HG03280 (cell line): Measurements from ENCODE around the gene HMHB1.
"Not testable (repeated sequence)": the region's sequence is repeated elsewhere in the genome, so short reads cannot be mapped to it uniquely, and the experiment has no call there.

Source experiments
- ATAC-seq: cut with Tn5 transposase; IDR thresholded peaks from one replicate; pipeline ENCODE4 v1.9.1; 2021; ENCODE audit warnings: mild to moderate bottlenecking, moderate library complexity; ENCODE audit not compliant: unreplicated experiment

HMHB1 gene

GRCh38 chr5:143801252-143801939 is 10.6 kb upstream of the HMHB1 start:
- no peak for ATAC-seq

DNA sequence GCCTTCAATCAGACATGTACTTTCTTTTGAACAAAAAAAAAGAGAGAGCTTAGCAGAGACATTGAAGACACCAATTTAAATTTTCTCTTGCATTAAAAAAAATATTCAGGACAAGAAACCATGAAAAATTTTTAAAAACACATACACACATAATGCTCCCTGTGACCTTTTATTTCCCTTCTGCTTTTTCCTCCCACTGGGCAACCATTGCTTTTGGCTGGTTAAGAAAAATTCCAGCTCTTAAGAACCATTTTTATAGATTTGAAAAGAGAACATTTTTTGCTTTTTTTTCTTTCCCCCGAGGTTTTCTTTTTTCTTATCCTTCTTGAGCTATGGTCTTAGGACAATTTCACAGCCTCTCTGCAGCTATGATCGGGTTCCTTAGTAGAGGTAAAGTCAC is 6.1 kb upstream of the HMHB1 start:
- no peak for ATAC-seq

DNA sequence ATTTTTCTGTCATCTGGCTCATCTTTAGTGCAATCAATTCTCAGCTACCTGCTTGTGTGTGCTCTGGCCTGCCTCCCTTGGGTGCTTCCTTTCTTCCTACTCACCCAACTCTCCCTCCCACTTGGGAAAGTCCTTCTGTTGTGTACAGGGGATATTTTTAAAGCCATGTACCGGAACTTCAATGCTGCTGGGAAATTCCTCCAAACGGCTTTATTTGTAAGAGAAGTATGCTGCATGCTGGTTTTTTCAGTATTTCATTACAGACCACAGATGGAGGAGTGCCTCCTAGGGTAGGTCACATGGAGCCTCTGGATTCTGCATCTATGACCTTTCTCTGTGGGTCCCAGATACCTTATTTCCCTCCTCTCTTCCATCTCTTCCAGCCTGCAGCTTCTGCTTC is 5.4 kb upstream of the HMHB1 start:
- ATAC-seq = no peak

- ATAC-seq = no peak
Observed at GRCh38 chr5:143807401-143807800, 4.6 kb upstream of the HMHB1 start.

GRCh38 chr5:143816370-143816769 is 4.4 kb downstream of the HMHB1 start:
- not testable (repeated sequence) for ATAC-seq

DNA sequence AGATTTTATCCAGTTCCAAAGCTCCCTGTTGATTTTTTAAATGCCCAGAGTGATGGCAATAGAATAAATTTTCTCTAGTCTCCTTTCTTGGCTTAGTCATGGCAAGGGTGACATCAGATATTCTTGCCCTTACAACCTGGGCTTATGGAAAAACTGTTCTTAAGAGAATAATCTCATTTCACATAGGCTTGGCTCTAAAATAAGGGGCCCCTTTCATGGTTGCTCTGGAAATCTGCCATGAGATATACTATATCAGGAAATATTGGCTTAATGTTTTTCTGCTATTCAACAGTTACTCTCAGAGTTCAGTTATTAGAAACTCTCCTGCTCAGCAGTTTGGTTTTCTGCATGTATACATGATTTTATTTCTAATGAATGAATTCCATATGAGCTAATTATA is 7.8 kb downstream of the HMHB1 start:
- no peak for ATAC-seq

DNA sequence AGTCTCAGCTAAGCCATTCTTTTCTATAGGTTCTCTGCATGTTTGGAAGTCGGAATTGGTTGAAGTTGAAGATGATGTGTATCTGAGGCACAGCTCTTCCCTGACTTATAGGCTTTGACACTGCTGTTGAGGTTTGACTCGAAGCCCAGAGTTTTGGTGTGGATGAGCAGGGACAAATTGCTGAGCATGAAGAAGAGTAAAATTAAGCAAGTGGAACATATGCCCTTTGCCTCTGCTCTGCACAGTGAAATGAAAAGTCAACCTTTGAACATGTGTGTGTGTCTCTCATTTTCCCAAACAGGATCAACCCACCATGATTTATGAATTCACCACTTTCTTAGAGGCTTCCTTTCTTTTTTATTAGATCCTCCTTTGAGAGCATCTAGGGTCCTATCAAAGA is 8.5 kb downstream of the HMHB1 start:
- no peak for ATAC-seq

- ATAC-seq = peak; percentile 61
Observed at GRCh38 chr5:143824851-143825720, 13.1 kb downstream of the HMHB1 start.

- ATAC-seq = peak; percentile 86
Observed at GRCh38 chr5:143826951-143827444, 15.0 kb downstream of the HMHB1 start.

GRCh38 chr5:143828710-143829109 is 16.7 kb downstream of the HMHB1 start:
- no peak for ATAC-seq

DNA sequence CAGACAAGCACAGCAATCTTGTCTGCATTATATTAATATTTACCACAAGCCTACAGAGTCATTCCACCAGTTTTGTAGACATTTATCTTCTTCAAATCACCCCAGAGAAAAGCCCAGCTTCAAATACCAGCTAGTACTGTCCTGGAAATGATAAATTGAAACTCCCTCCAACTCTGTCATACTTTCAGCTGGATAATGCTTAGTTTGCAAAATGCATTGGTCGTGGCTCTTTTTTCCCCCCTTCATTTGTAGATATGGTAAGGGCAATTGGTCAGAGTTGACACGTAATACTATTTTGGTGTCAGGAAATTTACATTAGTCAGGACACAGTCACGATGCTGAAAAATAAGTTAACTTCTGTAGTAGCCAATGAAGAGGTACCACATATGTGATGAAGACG is 21.2 kb downstream of the HMHB1 start:
- no peak for ATAC-seq

- ATAC-seq = no peak
Observed at GRCh38 chr5:143835251-143835650, 23.3 kb downstream of the HMHB1 start.

DNA sequence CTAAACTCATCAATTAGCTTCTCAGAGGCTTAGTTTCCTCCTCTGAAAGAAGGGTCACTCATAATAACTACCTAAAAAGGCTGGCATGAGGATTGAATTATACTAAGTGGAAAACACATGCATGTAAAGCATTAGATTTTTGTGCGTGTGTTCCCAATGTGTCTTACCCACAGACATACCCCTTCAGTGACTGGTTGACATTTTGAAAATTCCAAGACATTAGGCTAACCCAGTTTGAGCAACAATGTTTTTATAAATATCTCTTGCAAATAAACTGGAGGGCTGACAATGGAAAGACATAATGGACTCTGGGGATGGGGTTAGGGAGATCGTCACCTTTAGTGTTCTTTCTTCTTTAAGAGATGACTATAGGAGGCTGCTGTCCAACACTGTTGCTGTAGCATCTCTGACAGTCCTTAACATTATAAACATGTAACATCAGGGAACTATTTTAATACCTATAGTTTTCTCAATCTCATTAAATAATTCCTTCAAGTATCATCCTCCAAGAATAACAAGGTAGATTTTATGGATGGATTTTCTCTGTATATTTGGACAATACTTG is 24.3 kb downstream of the HMHB1 start:
- no peak for ATAC-seq

- no peak for ATAC-seq
Observed at GRCh38 chr5:143837306-143837848, 25.4 kb downstream of the HMHB1 start.

- ATAC-seq = no peak
Observed at GRCh38 chr5:143841446-143841845, 29.5 kb downstream of the HMHB1 start.

- ATAC-seq = no peak
Observed at GRCh38 chr5:143842920-143843319, 31.0 kb downstream of the HMHB1 start.

GRCh38 chr5:143843461-143843860 is 31.5 kb downstream of the HMHB1 start:
- ATAC-seq = no peak

DNA sequence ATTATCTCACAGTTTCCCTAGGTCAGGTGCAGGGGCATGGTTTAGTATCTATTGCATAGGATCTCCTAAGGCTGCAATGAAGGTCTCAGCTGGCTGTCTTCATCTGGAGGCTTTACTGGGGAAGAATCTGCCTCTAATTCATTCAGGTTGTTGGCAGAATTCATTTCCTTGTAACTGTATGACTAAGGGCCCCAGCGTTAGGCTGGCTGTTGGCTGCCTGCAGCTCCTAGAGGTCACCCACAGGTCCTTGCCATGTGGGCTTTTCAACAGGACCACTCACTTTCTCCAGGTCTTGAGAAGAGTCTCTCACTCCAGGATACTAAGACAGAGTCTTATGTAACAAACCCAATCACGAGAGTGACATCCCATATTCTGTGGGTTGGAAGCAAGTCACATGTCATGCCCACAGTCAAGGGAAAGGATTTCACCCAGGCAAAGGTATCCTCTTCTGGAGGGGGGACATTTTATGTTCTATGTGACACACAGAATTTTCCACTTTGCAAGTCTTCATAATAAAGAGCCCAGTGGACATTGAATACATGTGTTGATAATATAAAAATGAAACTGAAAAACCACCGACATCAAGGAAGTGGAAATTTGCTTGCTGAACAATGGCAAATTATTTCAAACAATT is 38.2 kb downstream of the HMHB1 start:
- ATAC-seq = peak; percentile 74

GRCh38 chr5:143851383-143851782 is 39.4 kb downstream of the HMHB1 start:
- ATAC-seq = no peak

DNA sequence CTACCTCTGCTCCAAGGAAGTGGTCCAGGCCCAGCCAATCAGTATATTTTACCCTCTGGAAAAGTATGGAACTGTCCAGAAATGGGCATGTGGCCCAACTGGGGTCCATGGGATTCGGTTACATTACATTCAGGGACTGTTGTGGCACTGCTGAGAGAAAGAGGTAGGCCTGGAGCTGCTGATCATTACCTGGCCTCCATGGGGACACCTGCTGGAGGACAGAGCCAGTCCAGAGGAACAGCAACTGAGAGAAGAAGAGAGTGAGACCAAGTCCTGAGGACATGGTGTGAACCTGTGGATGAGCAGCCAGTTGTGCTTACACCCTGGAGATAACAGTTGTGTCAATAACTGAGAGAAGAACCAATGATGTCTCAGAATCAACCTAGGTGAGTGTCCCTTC is 48.2 kb downstream of the HMHB1 start:
- ATAC-seq = no peak

- ATAC-seq = no peak
Observed at GRCh38 chr5:143862271-143862670, 50.3 kb downstream of the HMHB1 start.
